Liver (tissue), 9 donors: ENCODE data around the gene RAD51B. TPM values are rescaled to one million over a fixed set of nuclear protein-coding genes. Genes with fewer than 3 reads are reported as not detected.

Experiments used
- DNase-seq: peaks from one replicate; pipeline ENCODE4 v3.0.0-alpha.2; 2017; ENCODE audit warnings: low spot score
- H3K27ac ChIP-seq, 2 donors: one replicate each; pipeline ENCODE4 v1.7.0; 2013; ENCODE audit warnings: inconsistent platforms in 2 of 2, low read length in 2 of 2, control low read depth in 1 of 2, low read depth in 1 of 2, mild to moderate bottlenecking in 1 of 2
- H3K27me3 ChIP-seq, 4 donors: one replicate each; pipeline versions ENCODE4 v1.6.1 to v1.7.0; 2013; ENCODE audit warnings: low read length in 3 of 4, inconsistent platforms in 1 of 4, mild to moderate bottlenecking in 1 of 4, moderate library complexity in 1 of 4; ENCODE audit not compliant: control insufficient read depth in 4 of 4, insufficient read depth in 4 of 4
- H3K36me3 ChIP-seq, 4 donors: one replicate each; pipeline versions ENCODE4 v1.6.1 to v1.7.0; 2013; ENCODE audit warnings: low read length in 3 of 4, mild to moderate bottlenecking in 3 of 4, low read depth in 1 of 4, moderate library complexity in 1 of 4; ENCODE audit not compliant: control insufficient read depth in 4 of 4, insufficient read depth in 3 of 4
- H3K4me1 ChIP-seq, 4 donors: one replicate each; pipeline versions ENCODE4 v1.6.1 to v1.7.0; 2013; ENCODE audit warnings: low read length in 3 of 4, mild to moderate bottlenecking in 3 of 4, moderate library complexity in 1 of 4; ENCODE audit not compliant: control insufficient read depth in 4 of 4, insufficient read depth in 4 of 4
- H3K4me3 ChIP-seq, 3 donors: one replicate each; pipeline versions ENCODE4 v1.6.1 to v1.7.0; 2013; ENCODE audit warnings: low read length in 3 of 3, control low read depth in 1 of 3, low read depth in 1 of 3, mild to moderate bottlenecking in 1 of 3
- H3K9ac ChIP-seq, 2 donors: one replicate each; pipeline ENCODE4 v1.7.0; 2013; ENCODE audit warnings: low read length in 2 of 2, mild to moderate bottlenecking in 2 of 2, moderate library complexity in 2 of 2, control low read depth in 1 of 2, low read depth in 1 of 2
- H3K9me3 ChIP-seq, 4 donors: one replicate each; pipeline versions ENCODE4 v1.6.1 to v1.7.0; 2013; ENCODE audit warnings: low read length in 3 of 4; ENCODE audit not compliant: control insufficient read depth in 4 of 4
- EGR1 ChIP-seq, 2 donors: IDR thresholded peaks; 2 replicates each; pipeline ENCODE4 v1.6.1; 2016 to 2018; ENCODE audit warnings: antibody characterized with exemption in 2 of 2, low read depth in 2 of 2
- FOXA1 ChIP-seq: IDR thresholded peaks from 2 replicates; pipeline ENCODE4 v1.6.1; 2016; ENCODE audit warnings: antibody characterized with exemption
- FOXA2 ChIP-seq: IDR thresholded peaks from 2 replicates; pipeline ENCODE4 v1.6.1; 2016; ENCODE audit warnings: antibody characterized with exemption
- GABPA ChIP-seq, 2 donors: IDR thresholded peaks in 1 of 2; conservative IDR thresholded peaks in 1 of 2; 2 replicates each; pipeline ENCODE4 v1.6.1; 2016; ENCODE audit warnings: antibody characterized with exemption in 2 of 2, mild to moderate bottlenecking in 1 of 2, moderate library complexity in 1 of 2
- HNF4A ChIP-seq, 2 donors: conservative IDR thresholded peaks; 2 replicates each; pipeline ENCODE4 v1.6.1; 2016; ENCODE audit warnings: antibody characterized with exemption in 2 of 2, mild to moderate bottlenecking in 2 of 2
- HNF4G ChIP-seq: IDR thresholded peaks from 2 replicates; pipeline ENCODE4 v1.6.1; 2016; ENCODE audit warnings: antibody characterized with exemption
- JUND ChIP-seq, 2 donors: IDR thresholded peaks; 2 replicates each; pipeline ENCODE4 v1.6.1; 2016; ENCODE audit warnings: antibody characterized with exemption in 2 of 2
- NR2F2 ChIP-seq: IDR thresholded peaks from 2 replicates; pipeline ENCODE4 v1.6.1; 2016; ENCODE audit warnings: antibody characterized with exemption
- RAD21 ChIP-seq, 2 donors: IDR thresholded peaks; 2 replicates each; pipeline ENCODE4 v1.6.1; 2016; ENCODE audit warnings: antibody characterized with exemption in 2 of 2, mild to moderate bottlenecking in 2 of 2
- RXRA ChIP-seq, 2 donors: IDR thresholded peaks; 2 replicates each; pipeline ENCODE4 v1.6.1; 2017 to 2018; ENCODE audit warnings: antibody characterized with exemption in 2 of 2, mild to moderate bottlenecking in 1 of 2
- SP1 ChIP-seq: IDR thresholded peaks from 2 replicates; pipeline ENCODE4 v1.6.1; 2018; ENCODE audit warnings: antibody characterized with exemption, mild to moderate bottlenecking
- TAF1 ChIP-seq: conservative IDR thresholded peaks from 2 replicates; pipeline ENCODE4 v1.6.1; 2016; ENCODE audit warnings: antibody characterized with exemption, mild to moderate bottlenecking
- YY1 ChIP-seq: IDR thresholded peaks from 2 replicates; pipeline ENCODE4 v1.6.1; 2016; ENCODE audit warnings: antibody characterized with exemption, mild to moderate bottlenecking
- WGBS: extraction: QIAGEN DNeasy Blood & Tissue Kit; methylation state at CpG from one replicate; pipeline ENCODE4 v1.1.7; 2013; 5-methylcytosine and 5-hydroxymethylcytosine counted together
- polyA plus RNA-seq, 2 donors: library from polyadenylated mRNA; stranded (reverse) in 1 of 2; unstranded in 1 of 2; fragments of 200-250 nt in 1 of 2; fragments of >200 nt in 1 of 2; fragmentation: Nextera tagmentation in 1 of 2; extraction: Ambion mirVana in 1 of 2; gene quantifications; one replicate each; pipeline versions ENCODE4 v1.2.1 to v1.2.3, GENCODE V29; 2013 to 2015
- total RNA-seq, 2 donors: library from RNA; depleted of rRNA; stranded (reverse); fragments of >200 nt; gene quantifications; one replicate each; pipeline ENCODE4 v1.2.3, GENCODE V29; 2014
- TF ChIP-seq, protein P1 (sequence below): IDR thresholded peaks from 2 replicates; pipeline ENCODE4 v1.6.1; 2016; ENCODE audit warnings: antibody characterized with exemption, mild to moderate bottlenecking
- TF ChIP-seq, protein P2 (sequence below): IDR thresholded peaks from 2 replicates; pipeline ENCODE4 v1.6.1; 2016; ENCODE audit warnings: antibody characterized with exemption
- TF ChIP-seq, protein P3 (sequence below): IDR thresholded peaks from 2 replicates; pipeline ENCODE4 v1.6.1; 2016; ENCODE audit warnings: antibody characterized with exemption
- TF ChIP-seq, protein P4 (sequence below): fragments of 150-350 bp; IDR thresholded peaks from 2 replicates; pipeline ENCODE4 v1.5.1; 2017; ENCODE audit warnings: improper control_type of control experiment, low read depth, low read length; ENCODE audit not compliant: missing input control
- donor health status: healthy.
- donor health status: healthy.
- donor health status: healthy.
- donor health status: healthy.
- donor health status: healthy.

RAD51B gene
- total and polyA plus RNA-seq, 4 donors = 0.81 to 12.9 (median 2.4) TPM

DNA sequence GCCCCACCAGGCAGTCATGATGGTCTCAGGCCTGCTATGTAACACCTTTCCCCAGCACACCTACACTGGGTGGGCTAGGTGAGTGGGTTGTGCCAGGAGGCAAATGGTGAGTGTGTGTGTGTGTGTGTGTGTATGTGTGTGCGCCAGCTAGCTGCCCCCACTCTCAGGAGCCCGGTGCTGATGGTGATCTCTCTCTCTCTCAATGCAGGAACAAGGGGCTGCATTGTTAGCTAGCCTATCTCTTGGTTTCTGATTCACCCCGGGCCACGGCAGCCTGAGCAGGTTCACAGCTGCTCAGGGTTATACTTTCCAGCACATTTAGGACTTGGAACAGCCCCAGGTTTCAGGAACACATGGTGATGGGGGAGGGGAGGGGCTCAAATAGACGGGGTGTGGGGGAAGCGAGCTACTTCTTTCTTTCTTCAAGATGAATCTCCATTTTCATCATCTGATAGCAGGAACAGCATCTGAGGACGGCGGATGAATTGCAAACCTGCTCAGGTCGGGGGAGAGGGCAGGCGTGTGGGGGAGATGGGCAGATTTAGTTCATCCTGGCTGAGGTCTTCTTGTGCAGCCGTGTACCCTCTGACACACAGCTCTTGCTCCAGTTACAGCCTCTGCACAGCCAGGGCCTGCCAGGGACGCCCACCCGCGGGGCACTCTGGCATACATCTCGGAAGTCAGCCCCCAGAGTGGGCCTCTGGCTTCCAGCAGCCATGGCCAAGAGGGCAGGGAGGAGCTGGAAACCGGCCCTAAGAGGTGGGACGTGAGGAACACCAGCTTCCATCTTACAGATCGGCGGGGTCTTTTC is 835.6 kb downstream of the RAD51B start:
- no peak overlapping the region for H3K27ac ChIP-seq
- no peaks in the 10 kb centered on the region for H3K27me3 ChIP-seq
- H3K9me3 ChIP-seq = no peaks in the 10 kb centered on the region
- no peak overlapping the region for H3K4me3 ChIP-seq
- H3K4me1 ChIP-seq = peaks cover 4 to 26% (median 17%) of the 10 kb centered on the region in 4 donors
- H3K36me3 ChIP-seq = no peaks in the 10 kb centered on the region
- TF ChIP-seq SP1 = no peak
- TF ChIP-seq, protein P1, sequence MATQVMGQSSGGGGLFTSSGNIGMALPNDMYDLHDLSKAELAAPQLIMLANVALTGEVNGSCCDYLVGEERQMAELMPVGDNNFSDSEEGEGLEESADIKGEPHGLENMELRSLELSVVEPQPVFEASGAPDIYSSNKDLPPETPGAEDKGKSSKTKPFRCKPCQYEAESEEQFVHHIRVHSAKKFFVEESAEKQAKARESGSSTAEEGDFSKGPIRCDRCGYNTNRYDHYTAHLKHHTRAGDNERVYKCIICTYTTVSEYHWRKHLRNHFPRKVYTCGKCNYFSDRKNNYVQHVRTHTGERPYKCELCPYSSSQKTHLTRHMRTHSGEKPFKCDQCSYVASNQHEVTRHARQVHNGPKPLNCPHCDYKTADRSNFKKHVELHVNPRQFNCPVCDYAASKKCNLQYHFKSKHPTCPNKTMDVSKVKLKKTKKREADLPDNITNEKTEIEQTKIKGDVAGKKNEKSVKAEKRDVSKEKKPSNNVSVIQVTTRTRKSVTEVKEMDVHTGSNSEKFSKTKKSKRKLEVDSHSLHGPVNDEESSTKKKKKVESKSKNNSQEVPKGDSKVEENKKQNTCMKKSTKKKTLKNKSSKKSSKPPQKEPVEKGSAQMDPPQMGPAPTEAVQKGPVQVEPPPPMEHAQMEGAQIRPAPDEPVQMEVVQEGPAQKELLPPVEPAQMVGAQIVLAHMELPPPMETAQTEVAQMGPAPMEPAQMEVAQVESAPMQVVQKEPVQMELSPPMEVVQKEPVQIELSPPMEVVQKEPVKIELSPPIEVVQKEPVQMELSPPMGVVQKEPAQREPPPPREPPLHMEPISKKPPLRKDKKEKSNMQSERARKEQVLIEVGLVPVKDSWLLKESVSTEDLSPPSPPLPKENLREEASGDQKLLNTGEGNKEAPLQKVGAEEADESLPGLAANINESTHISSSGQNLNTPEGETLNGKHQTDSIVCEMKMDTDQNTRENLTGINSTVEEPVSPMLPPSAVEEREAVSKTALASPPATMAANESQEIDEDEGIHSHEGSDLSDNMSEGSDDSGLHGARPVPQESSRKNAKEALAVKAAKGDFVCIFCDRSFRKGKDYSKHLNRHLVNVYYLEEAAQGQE = no peak
- TF ChIP-seq, protein P2, sequence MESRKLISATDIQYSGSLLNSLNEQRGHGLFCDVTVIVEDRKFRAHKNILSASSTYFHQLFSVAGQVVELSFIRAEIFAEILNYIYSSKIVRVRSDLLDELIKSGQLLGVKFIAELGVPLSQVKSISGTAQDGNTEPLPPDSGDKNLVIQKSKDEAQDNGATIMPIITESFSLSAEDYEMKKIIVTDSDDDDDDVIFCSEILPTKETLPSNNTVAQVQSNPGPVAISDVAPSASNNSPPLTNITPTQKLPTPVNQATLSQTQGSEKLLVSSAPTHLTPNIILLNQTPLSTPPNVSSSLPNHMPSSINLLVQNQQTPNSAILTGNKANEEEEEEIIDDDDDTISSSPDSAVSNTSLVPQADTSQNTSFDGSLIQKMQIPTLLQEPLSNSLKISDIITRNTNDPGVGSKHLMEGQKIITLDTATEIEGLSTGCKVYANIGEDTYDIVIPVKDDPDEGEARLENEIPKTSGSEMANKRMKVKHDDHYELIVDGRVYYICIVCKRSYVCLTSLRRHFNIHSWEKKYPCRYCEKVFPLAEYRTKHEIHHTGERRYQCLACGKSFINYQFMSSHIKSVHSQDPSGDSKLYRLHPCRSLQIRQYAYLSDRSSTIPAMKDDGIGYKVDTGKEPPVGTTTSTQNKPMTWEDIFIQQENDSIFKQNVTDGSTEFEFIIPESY = no peak
- TF ChIP-seq JUND (IDR thresholded peaks at IDR 0.05) = no peak
- TF ChIP-seq RXRA (IDR thresholded peaks at IDR 0.05) = no peak
- TF ChIP-seq EGR1 (IDR thresholded peaks at IDR 0.05; ENCODE audit: low read depth in 2 of 2) = no peak
- TF ChIP-seq HNF4A (conservative IDR thresholded peaks at IDR 0.05) = no peak
- TF ChIP-seq, protein P3, sequence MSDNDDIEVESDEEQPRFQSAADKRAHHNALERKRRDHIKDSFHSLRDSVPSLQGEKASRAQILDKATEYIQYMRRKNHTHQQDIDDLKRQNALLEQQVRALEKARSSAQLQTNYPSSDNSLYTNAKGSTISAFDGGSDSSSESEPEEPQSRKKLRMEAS = no peak
- TF ChIP-seq GABPA (IDR thresholded peaks at IDR 0.05 in 1 of 2, conservative IDR thresholded peaks at IDR 0.05 in 1 of 2) = no peak
- no peak for TF ChIP-seq YY1
- TF ChIP-seq TAF1 = no peak
- TF ChIP-seq FOXA1 = no peak
- no peak for TF ChIP-seq HNF4G
- no peak for TF ChIP-seq RAD21 (IDR thresholded peaks at IDR 0.05)
- TF ChIP-seq FOXA2 = no peak
- TF ChIP-seq NR2F2 = no peak
- TF ChIP-seq, protein P4, sequence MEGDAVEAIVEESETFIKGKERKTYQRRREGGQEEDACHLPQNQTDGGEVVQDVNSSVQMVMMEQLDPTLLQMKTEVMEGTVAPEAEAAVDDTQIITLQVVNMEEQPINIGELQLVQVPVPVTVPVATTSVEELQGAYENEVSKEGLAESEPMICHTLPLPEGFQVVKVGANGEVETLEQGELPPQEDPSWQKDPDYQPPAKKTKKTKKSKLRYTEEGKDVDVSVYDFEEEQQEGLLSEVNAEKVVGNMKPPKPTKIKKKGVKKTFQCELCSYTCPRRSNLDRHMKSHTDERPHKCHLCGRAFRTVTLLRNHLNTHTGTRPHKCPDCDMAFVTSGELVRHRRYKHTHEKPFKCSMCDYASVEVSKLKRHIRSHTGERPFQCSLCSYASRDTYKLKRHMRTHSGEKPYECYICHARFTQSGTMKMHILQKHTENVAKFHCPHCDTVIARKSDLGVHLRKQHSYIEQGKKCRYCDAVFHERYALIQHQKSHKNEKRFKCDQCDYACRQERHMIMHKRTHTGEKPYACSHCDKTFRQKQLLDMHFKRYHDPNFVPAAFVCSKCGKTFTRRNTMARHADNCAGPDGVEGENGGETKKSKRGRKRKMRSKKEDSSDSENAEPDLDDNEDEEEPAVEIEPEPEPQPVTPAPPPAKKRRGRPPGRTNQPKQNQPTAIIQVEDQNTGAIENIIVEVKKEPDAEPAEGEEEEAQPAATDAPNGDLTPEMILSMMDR = no peak
- DNase-seq = peak; percentile 29
- WGBS = 84% methylated on average over 19 of the region's 19 CpGs
- H3K9ac ChIP-seq = no peak overlapping the region
